ENCODE measurements around the gene KNCN.

Gene KNCN

GRCh38 chr1:46569116-46569515 is 17.7 kb upstream of the KNCN start:
- FAIRE-seq (no peak), DNase-seq (ENCODE audit: low spot score) (no peak)

- DNase-seq (ENCODE audit: low spot score) (no peak), FAIRE-seq (no peak)
Observed at GRCh38 chr1:46568461-46568891, 17.0 kb upstream of the KNCN start.

GRCh38 chr1:46563341-46563740 is 11.9 kb upstream of the KNCN start:
- DNase-seq (ENCODE audit: low spot score) (no peak), FAIRE-seq (no peak)

- no peak for DNase-seq (ENCODE audit: low spot score)
- no peak for FAIRE-seq
Observed at GRCh38 chr1:46562498-46562897, 11.1 kb upstream of the KNCN start.

GRCh38 chr1:46558966-46559365 is 7.5 kb upstream of the KNCN start:
- FAIRE-seq (no peak), DNase-seq (ENCODE audit: low spot score) (no peak)

- FAIRE-seq (no peak), DNase-seq (ENCODE audit: low spot score) (no peak)
Observed at GRCh38 chr1:46558141-46558963, 6.9 kb upstream of the KNCN start.

- FAIRE-seq, result no peak
Observed at GRCh38 chr1:46557403-46557802, 6.0 kb upstream of the KNCN start.

GRCh38 chr1:46556822-46557221 is 5.4 kb upstream of the KNCN start:
- DNase-seq (ENCODE audit: low spot score) (no peak), FAIRE-seq (no peak)

More at GRCh38 chr1:46557403-46557802, 6.0 kb upstream of the KNCN start:
- no peak for DNase-seq (ENCODE audit: low spot score)

DNA sequence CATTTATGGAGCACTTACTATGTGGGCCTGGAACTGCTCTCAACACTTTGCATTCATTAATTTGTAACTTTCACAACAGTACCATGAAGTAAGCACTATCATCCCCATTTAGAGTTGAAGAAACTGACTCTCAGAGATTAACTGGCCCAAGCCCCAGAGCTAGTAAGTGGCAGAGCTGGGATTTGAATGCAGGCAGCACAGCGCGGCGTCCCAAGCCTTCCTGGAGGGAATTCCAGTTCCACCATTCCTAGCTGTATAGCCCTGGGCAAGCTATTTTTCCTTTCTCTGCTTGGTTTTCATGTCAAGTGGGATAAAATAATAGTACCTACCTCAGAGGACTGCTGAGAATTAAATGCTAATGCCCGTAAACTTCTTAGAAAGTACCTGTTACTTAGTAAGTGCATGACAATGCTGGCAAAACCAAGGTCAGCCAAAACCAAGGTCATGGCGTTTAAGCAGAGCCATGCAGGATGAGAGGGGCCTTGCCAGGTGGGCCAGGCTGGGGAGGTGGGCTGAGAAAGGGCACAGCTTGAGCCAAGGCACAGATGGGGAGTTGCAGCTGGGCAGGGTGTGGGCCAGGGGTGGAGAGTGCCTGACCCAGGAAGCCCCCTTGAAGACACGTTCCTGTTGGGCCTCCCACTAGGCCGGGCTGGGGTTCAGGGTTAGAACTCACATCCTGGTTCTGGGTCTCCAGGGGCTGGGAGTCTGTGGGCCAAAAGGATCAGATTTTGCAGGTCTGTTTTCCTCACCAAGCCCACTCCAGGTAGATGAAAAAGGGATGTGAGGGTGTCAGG is 4.6 kb upstream of the KNCN start:
- no peak for FAIRE-seq
- DNase-seq (ENCODE audit: low spot score), result no peak

DNA sequence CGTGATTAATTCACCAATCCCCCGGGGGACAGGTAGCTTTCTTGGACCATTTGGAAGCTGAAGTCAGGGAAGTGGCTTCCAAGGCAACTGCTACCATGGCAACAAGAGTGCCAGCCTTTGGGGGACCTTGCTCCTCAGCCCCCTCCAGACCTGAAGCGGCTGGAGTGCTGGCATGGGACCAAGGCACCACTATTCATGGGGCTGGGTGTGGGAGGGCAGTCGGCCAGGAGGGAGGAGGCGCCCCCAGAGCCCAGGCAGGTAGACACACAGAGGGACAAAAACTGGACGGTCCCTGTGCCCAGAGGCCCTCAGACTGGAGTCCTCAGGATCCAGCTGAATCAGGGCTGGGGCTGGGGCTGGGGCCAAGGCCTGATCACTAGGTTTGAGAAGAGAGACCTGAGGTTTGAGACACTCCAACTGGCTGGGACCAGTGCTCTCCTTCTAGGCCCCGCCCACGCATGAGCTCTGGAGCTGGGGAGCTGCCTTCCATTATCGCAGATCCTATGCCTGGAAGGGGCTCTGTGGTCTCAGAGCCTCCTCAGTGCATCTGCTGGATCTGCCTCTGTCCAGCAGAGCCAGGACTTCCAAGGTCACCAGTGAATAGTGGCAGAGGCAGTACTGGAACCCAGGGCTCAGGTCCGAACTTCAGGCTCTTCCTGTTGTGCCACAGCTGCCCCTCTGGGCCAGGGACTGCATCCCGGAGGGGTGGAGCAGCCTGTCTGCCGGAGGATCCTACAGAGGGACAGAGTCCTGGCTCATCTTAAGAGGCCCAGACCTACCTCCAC is 3.3 kb upstream of the KNCN start:
- FAIRE-seq (no peak), DNase-seq (ENCODE audit: low spot score) (no peak)

DNA sequence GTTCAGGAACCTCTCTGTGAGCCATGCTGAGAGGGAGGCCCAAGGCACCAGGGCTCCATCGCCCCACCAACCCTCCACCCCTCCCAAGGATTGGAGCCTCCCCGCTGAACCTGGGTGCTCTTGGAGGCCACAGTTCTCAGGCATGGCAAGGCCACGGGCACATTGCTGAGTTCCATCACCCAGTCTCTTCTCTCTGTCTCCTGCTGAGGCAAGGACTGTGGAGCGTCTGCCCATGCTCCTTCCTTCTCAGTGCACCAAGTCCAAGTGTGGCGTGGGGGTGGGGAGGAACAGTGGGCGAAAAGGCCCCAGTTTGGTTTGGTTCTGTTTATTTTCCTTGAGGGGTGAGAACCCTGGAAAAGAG is 2.8 kb upstream of the KNCN start:
- DNase-seq (ENCODE audit: low spot score) (no peak), FAIRE-seq (no peak)

- DNase-seq (ENCODE audit: low spot score) (no peak), FAIRE-seq (no peak)
Observed at GRCh38 chr1:46553506-46553905, 2.1 kb upstream of the KNCN start.

- FAIRE-seq, result no peak
- no peak for DNase-seq (ENCODE audit: low spot score)
Observed at GRCh38 chr1:46552357-46553237, 1.1 kb upstream of the KNCN start.

GRCh38 chr1:46550751-46551231 is 656 bp downstream of the KNCN start:
- FAIRE-seq, result no peak
- DNase-seq (ENCODE audit: low spot score), result no peak

GRCh38 chr1:46549697-46550681 is 1.5 kb downstream of the KNCN start:
- DNase-seq (ENCODE audit: low spot score), result peak; percentile 50
- FAIRE-seq, result no peak

DNA sequence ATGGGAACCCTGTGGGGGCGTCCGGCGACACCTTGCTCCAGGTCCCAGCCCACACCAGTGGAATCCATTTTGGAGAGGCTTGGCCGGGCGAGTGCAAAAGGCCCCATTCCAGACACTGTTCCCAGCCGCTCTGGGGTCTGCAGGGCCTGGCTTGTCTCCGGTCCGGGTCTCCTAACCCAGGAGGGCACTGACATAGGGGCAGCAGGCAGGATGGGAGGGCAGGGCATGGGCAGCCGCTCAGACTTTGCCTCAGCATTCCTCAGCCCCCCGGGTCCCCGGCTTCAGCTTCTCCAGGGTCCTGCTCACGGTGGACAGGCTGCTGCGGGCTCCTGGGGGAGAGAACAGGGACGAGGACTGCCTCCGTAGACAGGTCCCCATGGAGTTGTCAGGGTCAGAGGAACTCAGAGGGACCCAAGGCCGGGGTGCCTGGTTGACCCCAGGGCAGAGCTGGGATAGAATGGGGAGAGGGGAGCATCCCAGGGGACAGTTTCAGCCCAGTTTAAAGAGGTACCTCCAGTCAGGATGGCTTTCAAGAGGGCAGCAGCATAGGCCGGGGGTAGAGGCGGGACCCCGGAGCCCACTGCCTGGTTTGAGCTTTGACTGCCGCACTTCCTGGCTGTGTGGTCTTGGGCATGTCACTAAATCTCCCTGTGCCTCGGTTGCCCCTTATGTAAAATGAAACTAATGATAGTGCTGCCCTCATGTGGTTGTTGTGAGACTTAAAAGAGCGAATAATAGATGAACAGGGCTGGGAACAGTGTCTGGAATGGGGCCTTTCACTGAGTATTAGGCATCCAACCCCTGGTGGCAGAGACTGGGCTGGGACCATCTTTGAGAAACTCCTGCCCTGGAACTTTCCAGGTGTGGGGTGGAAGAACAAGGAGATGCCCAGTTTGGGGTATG is 3.7 kb downstream of the KNCN start:
- FAIRE-seq (peak; percentile 58), DNase-seq (ENCODE audit: low spot score) (peak; percentile 60)

GRCh38 chr1:46546210-46546609 is 5.2 kb downstream of the KNCN start:
- no peak for FAIRE-seq
- DNase-seq (ENCODE audit: low spot score), result no peak

DNA sequence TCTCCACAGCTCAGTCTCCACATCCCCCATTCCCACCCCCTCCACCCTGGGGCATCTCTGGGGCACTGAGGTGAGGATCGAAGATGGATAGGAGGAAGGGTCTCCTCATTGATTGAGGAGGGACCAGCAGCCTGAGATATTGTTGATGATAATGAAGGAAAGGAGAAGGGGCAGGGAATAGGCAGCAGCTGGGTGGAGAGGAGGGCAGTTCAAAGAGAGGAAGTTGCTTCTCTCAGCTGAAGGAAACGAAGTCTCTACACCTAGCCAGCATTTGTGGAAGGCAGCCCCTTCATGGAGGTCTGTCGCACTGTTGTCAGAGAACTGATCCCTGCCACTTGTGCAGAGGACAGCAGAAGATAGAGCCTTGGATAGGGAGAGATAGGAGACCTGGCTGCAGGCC is 5.7 kb downstream of the KNCN start:
- FAIRE-seq, result no peak
- DNase-seq (ENCODE audit: low spot score), result no peak
